GM19043 (cell line): ENCODE measurements around the gene RSPH3.
"Not testable (repeated sequence)": the region's sequence is repeated elsewhere in the genome, so short reads cannot be mapped to it uniquely, and the experiment has no call there.

ENCODE experiments used
- ATAC-seq: cut with Tn5 transposase; IDR thresholded peaks from one replicate; pipeline ENCODE4 v1.9.1; 2021; ENCODE audit warnings: low read depth; ENCODE audit not compliant: unreplicated experiment

RSPH3 gene

DNA sequence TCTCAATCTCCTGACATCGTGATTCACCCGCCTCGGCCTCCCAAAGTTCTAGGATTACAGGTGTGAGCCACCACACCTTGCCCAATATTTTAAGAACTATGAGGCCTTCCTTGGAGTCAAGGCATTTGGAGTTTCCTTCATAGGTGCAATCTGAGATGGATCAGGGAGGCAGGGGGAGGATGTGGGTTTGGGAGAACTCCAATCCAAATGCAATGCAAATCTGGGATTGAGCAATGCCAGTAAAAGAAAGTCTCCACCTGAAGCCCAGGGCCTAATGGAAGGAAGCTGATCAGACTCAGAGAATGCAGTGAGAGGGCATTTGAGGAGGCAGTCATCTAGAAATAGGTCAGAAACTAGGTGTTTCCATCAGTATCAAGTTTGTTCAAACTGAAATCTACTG, 21.2 kb downstream of the RSPH3 start:
- ATAC-seq, result no peak

DNA sequence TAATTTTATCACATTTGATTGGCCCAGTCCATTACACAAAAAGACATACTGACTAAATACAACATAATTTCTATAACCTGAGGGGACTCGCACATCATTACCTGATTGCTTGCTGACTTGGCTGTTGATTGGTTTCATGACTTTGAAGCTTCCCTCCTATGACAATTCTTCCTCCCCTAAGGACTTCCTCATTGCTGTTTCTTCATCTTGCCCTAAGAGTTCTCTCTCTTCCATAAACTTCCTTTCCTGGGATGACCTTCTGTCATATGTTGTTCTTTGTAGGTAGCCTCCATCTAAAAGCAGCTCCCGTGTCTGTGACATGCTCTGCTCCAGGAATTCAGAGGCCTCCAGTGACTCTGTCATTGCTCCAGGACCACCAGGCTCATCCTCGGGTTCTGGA, 22.6 kb downstream of the RSPH3 start:
- no peak for ATAC-seq

DNA sequence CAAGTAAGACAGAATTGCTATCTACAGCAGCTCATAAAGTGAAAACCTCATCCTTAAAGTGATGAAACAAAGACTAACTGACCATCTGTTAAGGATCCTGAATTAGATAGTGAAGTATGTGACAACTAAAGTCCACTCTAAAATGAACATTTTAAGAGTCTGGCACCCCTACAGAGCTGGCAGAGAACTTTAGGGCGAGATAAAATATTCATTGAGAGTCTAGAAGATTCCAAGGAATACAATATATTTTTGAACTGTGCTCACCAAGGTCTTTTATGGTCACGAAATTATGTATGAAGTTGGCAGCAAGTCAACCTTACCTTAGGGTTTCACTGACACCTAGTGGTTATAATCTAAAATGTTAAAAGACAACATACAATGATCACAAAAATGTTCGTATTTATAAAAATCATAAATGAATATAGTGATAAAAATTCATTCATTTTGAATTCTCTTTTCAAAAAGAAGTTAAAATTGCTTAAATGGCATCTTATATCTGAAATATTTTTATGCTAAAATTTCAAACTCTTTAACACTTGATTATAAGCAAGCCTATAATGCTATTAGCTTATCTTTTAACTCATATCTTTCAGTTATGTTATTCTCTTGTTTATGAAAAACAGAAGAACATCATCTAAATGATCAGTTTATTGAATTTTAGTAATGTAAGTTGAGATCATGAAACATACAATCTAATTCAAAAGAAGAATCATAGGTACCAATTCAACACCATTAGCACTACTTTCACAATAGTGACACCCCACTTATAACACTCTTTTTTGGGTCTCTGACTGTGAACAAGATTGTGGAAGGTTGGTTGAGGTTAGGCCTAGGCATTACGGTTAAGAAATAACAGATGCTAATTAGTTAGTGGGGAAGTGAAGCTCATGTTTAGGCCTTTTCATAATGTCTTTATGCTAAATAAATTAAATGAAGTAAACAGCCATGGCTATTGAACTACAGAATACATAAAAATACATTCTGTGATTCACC, 27.5 kb downstream of the RSPH3 start:
- no peak for ATAC-seq

DNA sequence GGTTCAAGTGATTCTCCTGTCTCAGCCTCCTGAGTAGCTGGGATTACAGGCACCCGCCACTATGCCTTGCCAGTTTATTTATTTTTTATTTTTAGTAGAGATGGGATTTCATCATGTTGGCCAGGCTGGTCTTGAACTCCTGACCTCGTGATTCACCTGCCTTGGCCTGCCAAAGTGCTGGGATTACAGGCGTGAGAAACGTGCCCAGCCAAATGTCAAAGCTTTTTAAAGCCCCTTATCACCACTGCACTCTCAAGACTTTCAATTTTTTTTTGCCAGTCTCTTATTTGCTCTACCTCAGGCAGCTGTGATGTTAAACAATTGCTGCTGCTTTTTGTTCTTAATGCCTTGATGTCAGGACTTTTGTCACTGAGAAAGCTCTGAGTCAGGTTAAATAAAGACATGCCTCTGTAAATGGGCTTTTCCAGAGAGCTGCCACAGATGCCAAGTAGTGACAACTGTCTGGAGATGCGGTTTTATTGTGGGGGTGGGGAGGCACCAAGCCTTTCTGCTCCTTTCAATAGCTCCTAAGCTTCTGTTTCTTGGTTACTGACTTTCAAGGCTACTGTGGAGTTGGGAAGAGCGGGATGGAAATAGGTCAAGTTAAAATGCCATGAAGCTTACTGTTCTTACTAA, 29.2 kb downstream of the RSPH3 start:
- ATAC-seq, result no peak

DNA sequence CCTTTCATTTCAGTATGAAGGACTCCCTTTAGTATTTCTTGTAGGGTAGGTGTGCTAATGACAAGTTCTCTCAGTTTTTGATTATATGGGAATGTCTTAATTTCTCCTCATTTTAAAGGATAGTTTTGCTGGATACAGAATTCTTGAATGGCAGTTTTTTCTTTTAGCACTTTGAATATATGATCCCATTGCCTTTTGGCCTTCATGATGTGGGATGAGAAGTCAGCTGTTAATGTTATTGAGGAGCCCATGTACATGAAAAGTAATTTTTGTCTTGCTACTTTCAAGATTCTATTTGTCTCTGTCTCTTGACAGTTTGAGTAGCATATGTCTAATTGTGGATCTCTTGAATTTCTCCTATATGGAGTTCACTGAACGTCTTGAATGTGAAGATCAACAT, 30.9 kb downstream of the RSPH3 start:
- ATAC-seq, result no peak

DNA sequence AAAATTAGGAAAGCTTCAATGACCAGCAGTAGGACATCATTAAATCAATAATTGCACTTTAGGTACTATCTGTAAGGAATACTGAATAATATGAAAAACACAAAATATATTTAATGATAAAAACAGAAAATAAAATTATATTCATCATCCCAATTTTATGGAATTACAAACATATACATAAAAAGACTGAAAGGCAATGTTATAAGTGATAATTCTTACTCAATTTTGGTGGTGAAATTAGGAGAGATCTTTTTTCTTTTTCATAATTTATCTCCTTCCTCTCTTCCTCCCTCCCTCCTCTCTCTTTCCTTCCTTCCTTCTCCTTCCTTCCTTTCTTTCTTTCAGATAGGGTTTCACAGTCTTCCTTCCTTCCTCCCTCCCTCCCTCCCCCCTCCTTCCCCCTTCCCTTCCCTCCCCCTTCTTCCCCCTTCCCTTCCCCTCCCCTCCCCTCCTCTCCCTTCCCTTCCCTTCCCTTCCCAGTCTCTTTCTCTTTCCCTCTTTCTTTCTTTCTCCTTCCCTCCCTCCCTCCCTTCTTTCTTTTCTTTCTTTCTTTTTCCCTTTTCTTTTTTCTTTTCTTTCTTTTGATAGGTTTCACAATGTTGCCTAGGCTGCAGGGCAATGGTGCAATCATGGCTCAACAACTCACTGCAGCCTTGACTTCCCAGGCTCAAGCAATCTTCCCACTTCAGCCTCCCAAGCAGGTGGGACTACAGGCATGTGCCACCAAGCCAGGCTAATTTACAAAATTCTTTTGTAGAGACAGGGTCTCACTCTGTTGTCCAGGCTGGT, 36.8 kb downstream of the RSPH3 start:
- no peak for ATAC-seq

DNA sequence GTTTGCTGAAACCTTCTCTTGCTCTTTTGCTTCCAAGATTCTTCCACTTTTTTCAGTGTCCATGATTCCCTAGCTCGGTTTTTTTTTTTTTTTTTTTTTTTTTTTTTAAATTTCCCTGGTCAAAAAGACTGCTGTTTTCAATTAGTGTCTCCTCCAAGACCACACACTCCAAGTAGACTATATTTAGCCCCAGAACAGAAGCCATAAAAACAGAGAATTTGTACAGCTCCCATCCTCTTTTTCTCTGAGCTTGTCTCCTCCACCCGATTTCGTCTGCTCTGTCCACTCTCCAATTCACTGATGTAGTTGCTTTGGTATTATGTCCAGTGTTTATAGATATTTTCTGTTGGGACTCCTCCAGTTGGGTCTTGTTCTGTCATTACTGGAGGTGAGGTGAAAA, 37.6 kb downstream of the RSPH3 start:
- ATAC-seq, result no peak

DNA sequence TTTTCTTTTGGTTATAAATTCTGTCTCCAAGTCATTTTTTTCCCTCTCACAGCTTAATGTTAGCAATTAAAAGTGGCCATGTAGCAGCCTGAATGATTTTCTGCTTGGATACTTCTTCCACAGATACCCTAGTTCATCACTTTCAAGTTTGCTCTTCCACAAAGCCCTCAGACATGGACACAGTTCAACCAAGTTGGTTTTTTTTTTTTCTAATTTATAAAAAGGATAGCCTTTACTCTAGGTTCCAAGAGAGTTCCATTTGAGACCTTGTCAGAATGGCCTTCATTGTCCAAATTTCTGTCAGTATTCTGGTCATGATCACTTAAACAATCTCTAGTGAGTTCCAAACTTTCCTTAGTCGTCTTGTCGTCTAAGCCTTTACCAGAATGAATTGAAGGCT, 40.0 kb downstream of the RSPH3 start:
- ATAC-seq, result no peak

DNA sequence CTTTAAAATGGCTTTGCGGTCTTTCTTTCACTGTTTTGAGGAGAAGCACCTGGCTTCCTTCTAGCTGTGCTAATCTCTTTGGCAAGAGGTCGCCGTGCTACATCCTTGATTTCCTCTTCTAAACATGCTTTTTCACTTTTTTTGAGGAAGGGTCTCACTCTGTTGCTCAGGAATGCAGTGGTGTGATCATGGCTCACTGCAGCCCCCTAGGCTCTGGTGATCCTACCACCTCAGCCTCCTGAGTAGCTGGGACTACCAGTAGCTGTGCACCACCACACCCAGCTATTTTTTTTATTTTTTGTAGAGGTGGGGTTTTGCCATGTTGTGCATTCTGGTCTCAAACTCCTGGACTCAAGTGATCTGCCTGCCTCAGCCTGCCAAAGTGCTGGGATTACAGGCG, 40.5 kb downstream of the RSPH3 start:
- ATAC-seq, result no peak

DNA sequence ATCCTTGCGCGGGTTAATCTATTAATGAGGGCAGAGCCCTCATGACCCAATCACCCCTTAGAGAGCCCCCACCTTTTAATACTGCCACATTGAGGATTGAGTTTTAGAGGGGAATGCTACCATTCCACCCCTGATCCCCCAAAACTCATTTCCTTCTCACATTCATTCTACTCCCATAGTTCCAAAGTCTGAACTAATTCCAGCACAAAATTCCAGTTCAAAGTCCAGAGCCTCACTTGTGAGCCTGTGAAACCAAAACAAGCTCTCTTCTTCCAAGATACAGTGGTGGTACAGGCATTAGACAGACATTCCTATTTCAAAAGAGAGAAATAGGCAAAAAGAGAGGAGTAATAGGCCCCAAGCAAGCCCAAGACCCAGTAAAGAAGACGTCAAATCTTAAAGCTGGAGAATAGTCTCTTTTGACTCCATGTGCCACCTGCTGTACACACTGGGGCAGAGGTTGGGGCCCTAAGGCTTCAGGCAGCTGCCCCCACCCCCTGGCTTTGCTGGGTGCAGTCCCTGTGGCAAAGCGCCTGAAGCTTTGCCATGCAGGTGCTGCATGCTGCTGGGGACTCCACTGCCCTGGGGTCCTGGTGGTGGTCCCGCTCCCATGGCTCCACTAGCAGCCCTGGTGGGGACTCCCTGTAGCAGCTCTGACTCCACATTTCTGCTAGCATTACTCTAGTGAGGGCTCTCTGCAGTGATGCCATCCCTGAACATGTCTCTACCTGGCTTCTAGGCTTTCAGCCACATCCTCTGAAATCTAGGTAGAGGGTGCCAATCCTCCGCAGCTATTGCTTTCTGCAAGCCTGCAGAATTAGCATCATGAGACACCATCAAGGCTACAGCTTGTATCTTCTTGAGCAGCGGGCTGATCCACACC, 41.3 kb downstream of the RSPH3 start:
- no peak for ATAC-seq

DNA sequence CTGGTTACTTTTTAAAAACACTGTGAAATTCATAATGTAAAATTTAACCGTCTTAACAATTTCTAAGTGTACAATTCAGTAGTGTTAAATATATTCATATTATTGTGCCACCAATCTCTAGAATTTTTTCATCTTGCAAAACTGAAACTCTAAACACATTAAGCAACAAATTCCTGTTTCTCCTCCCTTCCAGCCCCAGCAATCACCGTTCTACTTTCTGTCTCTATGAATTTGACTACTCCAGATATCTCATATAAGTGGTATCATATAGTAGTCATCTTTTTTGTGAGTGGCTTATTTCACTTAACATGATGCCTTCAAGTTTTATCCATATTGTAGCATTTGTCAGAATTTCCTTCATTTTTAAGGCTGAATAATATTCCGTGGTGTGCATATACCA, 44.7 kb downstream of the RSPH3 start:
- ATAC-seq, result no peak

DNA sequence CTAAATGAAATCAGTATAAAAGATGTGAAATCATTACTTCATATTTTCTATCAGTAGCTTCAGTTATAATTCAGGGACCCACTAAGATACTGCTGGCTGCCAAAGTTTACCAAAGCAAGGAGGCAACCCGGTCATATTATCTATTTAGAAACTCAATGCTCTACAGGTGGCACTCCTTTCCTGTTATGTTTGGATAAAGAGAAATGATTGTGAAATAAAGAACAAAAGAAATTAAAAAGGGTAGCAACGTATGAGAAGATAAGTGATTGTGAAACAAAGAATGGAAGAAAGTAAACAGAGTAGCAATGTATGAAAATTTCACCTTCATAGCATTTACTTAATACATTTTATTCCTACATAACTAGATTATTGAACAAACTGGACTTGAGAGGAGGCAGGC, 45.2 kb downstream of the RSPH3 start:
- ATAC-seq, result no peak

DNA sequence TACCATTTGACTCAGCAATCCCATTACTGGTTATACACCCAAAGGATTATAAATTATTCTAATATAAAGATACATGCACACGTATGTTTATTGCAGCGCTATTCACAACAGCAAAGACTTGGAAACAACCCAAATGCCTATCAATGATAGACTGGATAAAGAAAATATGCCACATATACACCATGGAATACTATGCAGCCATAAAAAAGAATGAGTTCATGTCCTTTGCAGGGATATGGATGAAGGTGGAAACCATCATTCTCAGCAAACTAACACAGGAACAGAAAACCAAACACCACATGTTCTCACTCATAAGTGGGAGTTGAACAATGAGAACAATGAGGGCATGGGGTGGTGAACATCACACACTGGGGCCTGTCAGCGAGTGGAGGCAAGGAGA, 48.0 kb downstream of the RSPH3 start:
- not testable (repeated sequence) for ATAC-seq

DNA sequence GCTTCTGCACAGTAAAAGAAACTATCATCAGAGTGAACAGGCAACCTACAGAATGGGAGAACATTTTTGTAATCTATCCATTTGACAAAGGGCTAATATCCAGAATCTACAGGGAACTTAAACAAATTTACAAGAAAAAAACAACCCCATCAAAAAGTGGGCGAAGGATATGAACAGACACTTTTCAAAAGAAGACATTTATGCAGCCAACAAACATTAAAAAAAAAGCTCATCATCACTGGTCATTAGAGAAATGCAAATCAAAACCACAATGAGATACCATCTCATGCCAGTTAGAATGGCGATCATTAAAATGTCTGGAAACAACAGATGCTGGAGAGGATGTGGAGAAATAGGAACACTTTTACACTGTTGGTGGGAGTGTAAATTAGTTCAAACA, 48.4 kb downstream of the RSPH3 start:
- ATAC-seq, result not testable (repeated sequence)

DNA sequence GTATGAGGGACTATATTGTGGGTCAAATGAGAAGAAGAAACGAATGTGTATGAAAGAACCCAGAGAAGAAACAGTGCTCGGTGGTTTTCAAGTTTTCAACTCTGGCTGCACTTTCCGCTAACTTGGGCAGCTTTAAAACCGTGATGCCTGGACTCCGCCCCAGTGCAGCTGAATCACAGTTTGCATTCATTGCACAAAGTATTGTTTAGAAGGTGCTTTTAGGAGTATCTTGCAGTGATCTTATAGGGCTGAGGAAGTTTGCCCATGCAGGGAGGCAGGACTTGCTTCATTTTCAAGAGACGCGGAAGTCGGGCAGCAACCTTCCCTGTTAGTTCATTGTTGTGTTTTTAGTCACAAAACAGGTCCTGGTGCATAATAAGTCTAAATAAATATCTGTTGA, 52.7 kb downstream of the RSPH3 start:
- no peak for ATAC-seq

DNA sequence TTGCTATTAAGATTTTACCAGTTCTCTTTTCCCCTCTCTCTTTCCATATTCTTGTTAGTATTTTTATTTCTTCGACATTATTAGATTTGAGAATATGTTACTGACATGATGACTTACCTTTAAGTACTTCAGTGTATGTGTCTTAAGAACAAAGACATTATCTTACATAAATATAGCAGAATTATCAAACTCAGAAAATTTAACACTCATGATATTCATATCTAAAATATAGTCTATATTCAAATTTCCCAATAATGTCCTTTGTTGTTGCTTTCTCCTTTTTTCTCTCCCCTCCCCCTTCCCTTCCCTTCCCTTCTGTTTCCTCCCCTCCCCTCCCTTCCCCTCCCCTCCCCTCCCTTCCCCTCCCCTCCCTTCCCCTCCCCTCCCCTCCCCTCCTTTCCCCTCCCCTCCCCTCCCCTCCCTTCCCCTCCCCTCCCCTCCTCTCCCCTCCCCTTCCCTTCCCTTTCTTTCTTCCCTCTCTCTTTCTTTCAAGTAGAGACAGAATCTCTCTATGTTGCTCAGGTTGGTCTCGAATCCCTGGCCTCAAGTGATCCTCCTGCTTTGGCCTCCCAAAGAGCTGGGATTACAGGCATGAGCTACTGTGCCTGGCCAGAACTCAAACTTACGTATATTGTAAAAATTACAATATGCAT, 56.5 kb downstream of the RSPH3 start:
- ATAC-seq, result no peak

DNA sequence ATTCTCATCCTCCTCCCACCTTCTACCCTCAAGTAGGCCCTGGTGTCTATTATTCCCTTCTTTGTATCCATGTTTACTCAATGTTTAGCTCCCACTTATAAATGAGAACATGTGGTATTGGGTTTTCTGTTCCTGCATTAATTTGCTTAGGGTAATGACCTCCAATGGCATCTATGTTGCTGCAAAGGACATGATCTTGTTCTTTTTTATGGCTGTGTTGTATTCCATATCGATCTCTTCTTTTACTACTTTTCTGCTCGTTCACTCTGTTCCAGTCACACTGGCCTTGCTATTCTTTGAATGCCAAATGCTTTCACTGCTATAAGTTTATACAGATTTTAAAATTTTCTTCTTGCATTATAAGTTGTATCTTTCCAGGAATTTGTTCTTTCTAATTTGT, 57.7 kb downstream of the RSPH3 start:
- ATAC-seq, result no peak

DNA sequence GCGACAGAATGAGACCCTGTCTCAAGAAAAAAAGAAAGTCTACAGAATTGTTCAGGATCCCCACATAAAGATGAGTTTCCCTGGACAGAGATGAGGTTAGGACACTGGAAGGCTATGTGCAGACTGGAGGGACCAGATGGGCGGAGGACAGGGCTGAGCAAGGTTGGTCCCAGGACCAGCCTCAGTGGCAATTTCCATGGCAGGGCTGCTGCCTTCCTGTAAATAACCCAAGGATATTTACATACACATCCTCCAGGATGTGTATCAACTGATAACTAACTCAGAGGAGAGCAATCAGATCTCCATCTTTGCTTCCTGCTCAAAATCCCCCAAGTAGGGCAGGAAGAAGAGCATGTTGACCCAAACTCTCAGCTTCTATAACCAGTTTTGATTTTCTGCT, 58.8 kb downstream of the RSPH3 start:
- no peak for ATAC-seq

DNA sequence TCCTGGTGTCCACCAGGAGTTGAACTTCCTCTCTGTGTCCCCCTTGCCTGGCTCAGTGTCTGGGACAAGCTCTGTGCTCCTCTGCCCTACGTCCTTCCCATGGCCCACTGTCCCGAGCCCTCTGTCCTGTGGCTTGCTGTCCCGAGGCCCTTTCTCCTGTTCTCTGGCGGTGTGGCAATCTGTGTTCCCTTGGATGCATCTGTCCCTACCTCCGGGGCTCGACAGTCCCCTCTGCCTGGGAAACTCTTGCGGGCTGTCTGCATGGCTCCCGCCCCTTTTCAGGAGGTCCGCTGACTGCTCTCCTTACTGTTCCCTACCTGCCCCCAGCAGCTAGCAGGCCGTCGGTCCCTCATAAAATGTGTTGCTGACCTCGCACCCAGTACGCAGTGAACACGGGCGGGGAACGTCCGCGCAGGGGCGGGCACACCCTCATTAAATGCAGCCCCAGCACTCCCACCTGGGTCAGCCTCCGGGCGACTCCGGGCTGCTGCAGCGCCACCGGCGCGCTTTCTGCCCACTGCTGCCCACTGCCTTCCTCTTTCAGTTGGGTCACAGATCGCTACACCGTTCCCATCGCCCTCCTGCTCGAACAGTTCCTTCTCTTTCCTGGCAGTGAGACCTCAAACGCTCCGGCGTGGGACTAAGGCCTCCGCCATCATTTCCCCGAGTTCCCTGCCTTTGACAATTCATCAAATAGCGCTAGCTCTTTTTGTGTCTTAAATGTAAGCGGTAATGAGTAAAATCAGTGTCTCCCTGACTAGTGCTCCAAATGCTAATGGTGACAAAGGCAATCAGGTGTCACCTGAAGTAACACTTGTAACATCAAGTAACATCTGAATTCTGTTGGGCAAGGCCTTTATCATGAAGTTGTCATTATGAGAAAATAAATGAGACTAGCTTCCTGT, 60.5 kb downstream of the RSPH3 start:
- no peak for ATAC-seq
